GM12865 (cell line): Measurements from ENCODE around the gene KCNJ15.
A peak's percentile ranks its signal among the peaks of the same experiment; 100 is the strongest.
"Not testable (repeated sequence)": the region's sequence is repeated elsewhere in the genome, so short reads cannot be mapped to it uniquely, and the experiment has no call there.

Source experiments
- DNase-seq: peaks from one replicate; pipeline ENCODE4 v3.0.0; 2010; ENCODE audit warnings: low read depth
- H3K4me3 ChIP-seq: 2 replicates; pipeline ENCODE4 v1.5.1; 2011; ENCODE audit warnings: mild to moderate bottlenecking, low read depth, low read length, control low read depth
- CTCF ChIP-seq: IDR thresholded peaks from 2 replicates; pipeline ENCODE4 v1.5.1; 2011; ENCODE audit warnings: low read length, control low read depth, low read depth, inconsistent platforms; ENCODE audit not compliant: insufficient read depth; ENCODE audit errors: missing control alignments

The KCNJ15 gene

GRCh38 chr21:38221594-38221993, 35.2 kb upstream of the KCNJ15 start:
- DNase-seq = no peak
- TF ChIP-seq CTCF = no peak
- H3K4me3 ChIP-seq = no peak overlapping the region

DNA sequence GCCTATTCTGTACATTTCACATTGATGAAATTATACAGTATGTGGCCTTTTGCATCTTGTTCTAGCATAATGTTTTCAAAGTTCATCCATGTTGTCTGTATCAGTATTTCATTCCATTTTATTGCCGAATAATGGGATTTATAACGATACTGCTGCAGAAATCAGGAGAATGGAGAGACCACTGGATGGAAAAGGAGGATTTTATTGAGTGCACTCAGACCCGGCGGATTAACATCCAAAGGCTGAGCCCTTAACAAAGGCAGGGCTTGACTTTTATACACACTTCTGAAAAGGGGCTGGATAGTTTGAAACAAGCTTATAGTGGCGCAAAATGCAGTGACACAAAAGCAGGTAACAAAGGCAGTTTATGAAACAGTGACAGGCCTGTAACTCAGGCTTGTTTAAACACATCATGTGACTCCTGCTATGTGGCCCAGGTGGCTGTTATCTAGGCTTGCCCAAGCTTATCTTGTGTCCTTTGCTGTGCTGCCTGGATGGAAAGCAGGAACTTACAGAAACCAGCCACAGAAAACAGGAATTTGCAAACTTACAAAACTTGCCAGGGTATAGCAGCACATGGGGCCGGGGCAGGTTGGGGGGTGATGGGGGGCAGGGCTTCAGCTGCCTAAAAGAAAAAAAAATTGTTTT, 32.8 kb upstream of the KCNJ15 start:
- peak; percentile 36 for DNase-seq
- TF ChIP-seq CTCF = no peak
- no peak overlapping the region for H3K4me3 ChIP-seq

- H3K4me3 ChIP-seq = no peak overlapping the region
- no peak for TF ChIP-seq CTCF
- no peak for DNase-seq
These were observed 29.4 kb upstream of the KCNJ15 start for GRCh38 chr21:38227401-38227800.

GRCh38 chr21:38228115-38228514, 28.7 kb upstream of the KCNJ15 start:
- no peak overlapping the region for H3K4me3 ChIP-seq
- TF ChIP-seq CTCF = no peak
- DNase-seq = no peak

GRCh38 chr21:38228537-38228936, 28.3 kb upstream of the KCNJ15 start:
- no peak for DNase-seq
- TF ChIP-seq CTCF = no peak

GRCh38 chr21:38229260-38229877, 27.4 kb upstream of the KCNJ15 start:
- DNase-seq = no peak
- no peak overlapping the region for H3K4me3 ChIP-seq
- no peak for TF ChIP-seq CTCF

More at GRCh38 chr21:38228537-38228936, 28.3 kb upstream of the KCNJ15 start:
- no peak overlapping the region for H3K4me3 ChIP-seq

GRCh38 chr21:38234395-38235142, 22.2 kb upstream of the KCNJ15 start:
- no peak for TF ChIP-seq CTCF
- no peak overlapping the region for H3K4me3 ChIP-seq
- no peak for DNase-seq

DNA sequence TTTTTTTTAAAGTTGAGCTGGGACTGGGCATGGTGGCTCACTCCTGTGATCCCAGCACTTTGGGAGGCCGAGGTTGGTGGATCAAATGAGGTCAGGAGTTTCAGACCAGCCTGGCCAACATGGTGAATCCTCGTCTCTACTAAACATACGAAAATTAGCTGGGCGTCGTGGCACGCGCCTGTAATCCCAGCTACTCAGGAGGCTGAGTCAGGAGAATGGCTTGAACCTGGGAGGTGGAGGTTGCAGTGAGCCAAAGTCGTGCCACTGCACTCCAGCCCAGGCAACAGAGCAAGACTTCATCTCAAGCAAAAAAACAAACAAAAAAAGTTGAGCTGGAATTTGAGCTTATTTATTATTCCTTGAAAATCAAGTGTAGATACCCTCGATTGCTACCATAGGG, 21.5 kb upstream of the KCNJ15 start:
- H3K4me3 ChIP-seq, DNase-seq: not testable (repeated sequence)
